ENCODE results near the gene KATNB1.

KATNB1 gene

GRCh38 chr16:57735755-57736418 is at the start of gene KATNB1:
KATNB1 (plus strand) TSS chr16:57735770; CDS start chr16:57737244, 1,474 bp downstream.
- H3K36me3 ChIP-seq (ENCODE audit: control insufficient read depth, insufficient read depth, low read length) = no peaks in the 10 kb centered on the region
- H3K27me3 ChIP-seq (ENCODE audit: control insufficient read depth, insufficient read depth, low read length) = no peaks in the 10 kb centered on the region
- H3K27ac ChIP-seq (ENCODE audit: low read depth, low read length) = peak within 1 kb of the TSS; percentile 89
- H3K4me1 ChIP-seq (ENCODE audit: control insufficient read depth, insufficient read depth, low read length) = peaks cover 6% of the 10 kb centered on the region
- peak within 1 kb of the TSS; percentile 98 for H3K4me3 ChIP-seq (ENCODE audit: low read length)
- H3K9ac ChIP-seq (ENCODE audit: low read length) = peak within 1 kb of the TSS; percentile 81

- Histone ChIP-seq H3K27ac (ENCODE audit: low read depth, low read length) (no peak overlapping the region), H3K4me1 (ENCODE audit: control insufficient read depth, insufficient read depth, low read length) (no peaks in the 10 kb centered on the region), H3K9ac (ENCODE audit: low read length) (no peak overlapping the region), H3K27me3 (ENCODE audit: control insufficient read depth, insufficient read depth, low read length) (peaks cover 5% of the 10 kb centered on the region), H3K36me3 (ENCODE audit: control insufficient read depth, insufficient read depth, low read length) (no peaks in the 10 kb centered on the region), H3K4me3 (ENCODE audit: low read length) (no peak overlapping the region)
These were observed 49.0 kb upstream of the KATNB1 start for GRCh38 chr16:57686577-57686976.

DNA sequence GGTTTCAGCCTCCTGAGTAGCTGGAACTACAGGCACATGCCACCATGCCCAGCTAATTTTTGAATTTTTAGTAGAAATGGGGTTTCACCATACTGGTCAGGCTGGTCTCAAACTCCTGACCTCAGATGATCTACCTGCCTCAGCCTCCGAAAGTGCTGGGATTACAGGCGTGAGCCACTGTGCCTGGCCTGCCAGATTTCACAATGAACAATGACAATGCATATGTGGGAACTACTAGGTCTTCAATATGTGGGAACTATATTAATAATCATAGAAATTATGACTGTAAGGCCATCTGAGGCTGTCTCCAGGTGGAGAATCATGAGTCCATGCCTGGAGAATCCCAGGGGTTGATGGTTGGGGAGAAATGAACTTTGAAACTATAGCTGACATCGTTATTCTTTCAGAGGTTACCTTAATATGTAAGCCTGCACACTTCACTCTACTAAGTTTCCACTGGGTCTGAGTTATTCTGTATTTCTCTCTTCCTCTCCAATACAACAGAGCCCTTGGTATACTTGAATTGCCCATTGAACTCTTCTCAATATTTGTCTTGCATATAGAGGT is 48.1 kb upstream of the KATNB1 start:
- no peak overlapping the region for H3K9ac ChIP-seq (ENCODE audit: low read length)
- H3K4me1 ChIP-seq (ENCODE audit: control insufficient read depth, insufficient read depth, low read length) = no peaks in the 10 kb centered on the region
- no peak overlapping the region for H3K4me3 ChIP-seq (ENCODE audit: low read length)
- no peaks in the 10 kb centered on the region for H3K36me3 ChIP-seq (ENCODE audit: control insufficient read depth, insufficient read depth, low read length)
- peaks cover 5% of the 10 kb centered on the region for H3K27me3 ChIP-seq (ENCODE audit: control insufficient read depth, insufficient read depth, low read length)
- no peak overlapping the region for H3K27ac ChIP-seq (ENCODE audit: low read depth, low read length)

DNA sequence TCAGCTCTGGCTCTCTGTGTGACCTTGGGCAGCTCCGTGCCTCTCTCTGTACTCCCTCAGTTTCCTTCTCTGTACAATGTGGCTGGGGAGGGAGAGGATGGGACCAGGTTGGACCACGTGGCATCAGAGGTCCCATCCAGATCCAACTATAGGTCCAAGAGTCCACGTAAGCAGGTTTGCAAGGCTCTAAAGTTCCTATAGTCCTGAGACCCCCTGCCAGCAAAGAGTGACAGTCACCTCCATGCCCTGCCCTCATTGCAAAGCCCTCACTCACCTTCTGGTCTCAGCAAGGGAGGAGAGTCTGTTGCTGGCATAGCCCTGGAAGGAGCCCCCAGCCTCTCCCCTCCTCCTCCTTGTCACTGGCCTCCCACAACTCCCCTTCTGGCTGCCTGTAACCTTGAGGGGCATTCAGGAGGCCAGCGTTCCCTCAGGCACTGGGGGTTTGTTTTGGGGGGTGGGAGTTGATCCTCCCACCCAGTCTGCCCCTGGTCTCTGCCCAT is 47.0 kb upstream of the KATNB1 start:
- Histone ChIP-seq H3K27me3 (ENCODE audit: control insufficient read depth, insufficient read depth, low read length) (peaks cover 5% of the 10 kb centered on the region), H3K36me3 (ENCODE audit: control insufficient read depth, insufficient read depth, low read length) (no peaks in the 10 kb centered on the region), H3K4me3 (ENCODE audit: low read length) (no peak overlapping the region), H3K4me1 (ENCODE audit: control insufficient read depth, insufficient read depth, low read length) (no peaks in the 10 kb centered on the region), H3K27ac (ENCODE audit: low read depth, low read length) (no peak overlapping the region), H3K9ac (ENCODE audit: low read length) (no peak overlapping the region)

- H3K4me1 ChIP-seq (ENCODE audit: control insufficient read depth, insufficient read depth, low read length) = no peaks in the 10 kb centered on the region
- H3K9ac ChIP-seq (ENCODE audit: low read length) = no peak overlapping the region
- H3K27me3 ChIP-seq (ENCODE audit: control insufficient read depth, insufficient read depth, low read length) = peaks cover 5% of the 10 kb centered on the region
- H3K36me3 ChIP-seq (ENCODE audit: control insufficient read depth, insufficient read depth, low read length) = no peaks in the 10 kb centered on the region
- H3K4me3 ChIP-seq (ENCODE audit: low read length) = no peak overlapping the region
- no peak overlapping the region for H3K27ac ChIP-seq (ENCODE audit: low read depth, low read length)
These were observed 46.4 kb upstream of the KATNB1 start for GRCh38 chr16:57688987-57689761.

- peaks cover 5% of the 10 kb centered on the region for H3K27me3 ChIP-seq (ENCODE audit: control insufficient read depth, insufficient read depth, low read length)
- H3K27ac ChIP-seq (ENCODE audit: low read depth, low read length) = no peak overlapping the region
- H3K4me3 ChIP-seq (ENCODE audit: low read length) = no peak overlapping the region
- H3K36me3 ChIP-seq (ENCODE audit: control insufficient read depth, insufficient read depth, low read length) = no peaks in the 10 kb centered on the region
- no peak overlapping the region for H3K9ac ChIP-seq (ENCODE audit: low read length)
- no peaks in the 10 kb centered on the region for H3K4me1 ChIP-seq (ENCODE audit: control insufficient read depth, insufficient read depth, low read length)
These were observed 45.6 kb upstream of the KATNB1 start for GRCh38 chr16:57689762-57690558.

DNA sequence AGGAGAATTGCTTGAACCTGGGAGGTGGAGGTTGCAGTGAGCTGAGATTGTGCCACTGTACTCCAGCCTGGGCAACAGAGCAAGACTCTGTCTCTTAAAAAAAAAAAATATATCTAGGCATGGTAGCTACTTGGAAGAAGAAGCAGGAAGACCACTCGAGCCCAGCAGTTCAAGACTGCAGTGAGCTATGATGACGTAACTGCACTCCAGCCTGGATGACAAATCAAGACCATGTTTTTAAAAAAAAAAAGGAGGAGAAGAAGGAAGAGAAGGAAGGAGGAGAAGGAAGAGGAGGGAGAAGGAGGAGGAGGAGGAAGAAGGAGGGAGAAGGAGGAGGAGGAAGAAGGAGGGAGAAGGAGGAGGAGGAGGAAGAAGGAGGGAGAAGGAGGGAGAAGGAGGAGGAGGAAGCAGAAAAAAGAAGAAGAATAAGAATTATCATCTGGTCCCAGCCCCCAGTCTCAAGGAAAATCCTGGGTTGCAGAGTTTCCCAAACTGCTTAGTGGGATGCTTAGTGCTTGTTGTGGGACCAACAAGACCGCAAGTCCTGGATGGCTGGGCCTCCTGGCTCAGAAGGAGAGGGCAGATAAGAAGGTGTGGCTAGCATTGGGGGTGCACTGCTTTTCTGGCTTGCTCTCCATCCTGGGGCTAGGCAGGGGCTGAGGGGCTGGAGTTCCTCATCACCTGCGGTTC is 44.6 kb upstream of the KATNB1 start:
- Histone ChIP-seq H3K27me3 (ENCODE audit: control insufficient read depth, insufficient read depth, low read length) (peaks cover 5% of the 10 kb centered on the region), H3K4me3 (ENCODE audit: low read length) (no peak overlapping the region), H3K9ac (ENCODE audit: low read length) (no peak overlapping the region), H3K4me1 (ENCODE audit: control insufficient read depth, insufficient read depth, low read length) (no peaks in the 10 kb centered on the region), H3K27ac (ENCODE audit: low read depth, low read length) (no peak overlapping the region), H3K36me3 (ENCODE audit: control insufficient read depth, insufficient read depth, low read length) (no peaks in the 10 kb centered on the region)

DNA sequence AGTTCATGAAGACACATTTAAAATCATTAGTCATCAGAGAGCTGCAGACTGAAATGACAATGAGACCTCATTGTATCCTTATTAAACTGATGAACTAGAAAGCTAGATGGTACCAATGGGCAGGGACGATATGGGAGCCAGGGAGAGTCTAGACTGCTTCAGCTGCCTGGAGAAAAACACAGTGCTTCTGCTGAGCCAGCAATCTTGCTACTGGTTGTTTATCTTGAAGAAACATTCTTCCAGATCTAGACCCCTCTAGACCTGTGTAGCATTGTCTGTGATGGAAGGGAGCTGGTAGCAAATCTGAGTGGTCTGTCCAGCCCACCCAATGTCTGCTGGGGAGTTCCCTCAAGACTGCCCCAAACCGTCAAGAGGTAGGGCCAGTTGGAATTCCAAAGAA is 42.9 kb upstream of the KATNB1 start:
- Histone ChIP-seq H3K27me3 (ENCODE audit: control insufficient read depth, insufficient read depth, low read length) (peaks cover 5% of the 10 kb centered on the region), H3K36me3 (ENCODE audit: control insufficient read depth, insufficient read depth, low read length) (no peaks in the 10 kb centered on the region), H3K27ac (ENCODE audit: low read depth, low read length) (no peak overlapping the region), H3K4me1 (ENCODE audit: control insufficient read depth, insufficient read depth, low read length) (no peaks in the 10 kb centered on the region), H3K4me3 (ENCODE audit: low read length) (no peak overlapping the region), H3K9ac (ENCODE audit: low read length) (no peak overlapping the region)

DNA sequence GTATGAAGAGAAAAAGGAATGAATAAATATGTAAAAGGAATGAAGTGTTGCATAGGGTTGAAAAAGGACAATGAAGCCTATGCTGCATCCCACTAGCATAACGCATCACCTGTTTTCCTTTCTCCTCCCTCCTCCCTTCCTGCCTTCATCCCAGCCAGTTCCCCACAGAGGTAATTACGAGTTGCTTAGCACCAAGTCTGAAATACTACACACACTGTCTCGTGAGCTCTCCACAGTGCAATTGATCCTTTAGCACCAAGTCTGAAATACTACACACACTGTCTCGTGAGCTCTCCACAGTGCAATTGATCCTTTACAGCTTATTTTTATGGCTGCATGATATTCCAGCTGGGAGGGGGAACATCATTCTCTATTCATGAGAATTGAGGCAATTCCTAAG is 42.0 kb upstream of the KATNB1 start:
- Histone ChIP-seq H3K9ac (ENCODE audit: low read length) (no peak overlapping the region), H3K27ac (ENCODE audit: low read depth, low read length) (no peak overlapping the region), H3K4me1 (ENCODE audit: control insufficient read depth, insufficient read depth, low read length) (no peaks in the 10 kb centered on the region), H3K36me3 (ENCODE audit: control insufficient read depth, insufficient read depth, low read length) (no peaks in the 10 kb centered on the region), H3K4me3 (ENCODE audit: low read length) (no peak overlapping the region), H3K27me3 (ENCODE audit: control insufficient read depth, insufficient read depth, low read length) (peaks cover 5% of the 10 kb centered on the region)

DNA sequence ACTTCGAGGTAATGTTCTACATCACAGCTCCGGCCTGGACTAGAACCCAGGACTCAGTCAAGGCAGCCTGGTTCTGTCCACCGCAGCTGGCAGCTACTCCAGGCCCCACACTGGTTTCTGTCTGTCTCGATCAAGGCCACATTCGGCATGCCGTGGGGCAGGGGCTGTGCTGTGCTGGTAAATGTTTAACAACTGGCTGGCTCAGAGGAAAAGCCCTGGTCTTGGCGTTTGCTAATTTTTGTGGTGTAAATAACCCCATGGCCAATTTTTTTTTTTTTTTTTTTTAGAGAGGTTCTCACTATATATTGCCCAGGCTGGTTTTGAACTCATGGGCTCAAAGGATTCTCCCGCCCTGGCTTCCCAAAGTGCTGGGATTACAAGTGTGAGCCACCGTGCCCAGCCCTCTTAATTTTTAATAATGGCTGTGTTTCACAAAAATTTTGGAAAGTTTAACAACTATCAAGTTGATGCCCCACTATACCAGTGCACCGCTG is 41.3 kb upstream of the KATNB1 start:
- Histone ChIP-seq H3K9ac (ENCODE audit: low read length) (no peak overlapping the region), H3K4me1 (ENCODE audit: control insufficient read depth, insufficient read depth, low read length) (no peaks in the 10 kb centered on the region), H3K36me3 (ENCODE audit: control insufficient read depth, insufficient read depth, low read length) (no peaks in the 10 kb centered on the region), H3K27me3 (ENCODE audit: control insufficient read depth, insufficient read depth, low read length) (peaks cover 3% of the 10 kb centered on the region), H3K27ac (ENCODE audit: low read depth, low read length) (no peak overlapping the region), H3K4me3 (ENCODE audit: low read length) (no peak overlapping the region)

DNA sequence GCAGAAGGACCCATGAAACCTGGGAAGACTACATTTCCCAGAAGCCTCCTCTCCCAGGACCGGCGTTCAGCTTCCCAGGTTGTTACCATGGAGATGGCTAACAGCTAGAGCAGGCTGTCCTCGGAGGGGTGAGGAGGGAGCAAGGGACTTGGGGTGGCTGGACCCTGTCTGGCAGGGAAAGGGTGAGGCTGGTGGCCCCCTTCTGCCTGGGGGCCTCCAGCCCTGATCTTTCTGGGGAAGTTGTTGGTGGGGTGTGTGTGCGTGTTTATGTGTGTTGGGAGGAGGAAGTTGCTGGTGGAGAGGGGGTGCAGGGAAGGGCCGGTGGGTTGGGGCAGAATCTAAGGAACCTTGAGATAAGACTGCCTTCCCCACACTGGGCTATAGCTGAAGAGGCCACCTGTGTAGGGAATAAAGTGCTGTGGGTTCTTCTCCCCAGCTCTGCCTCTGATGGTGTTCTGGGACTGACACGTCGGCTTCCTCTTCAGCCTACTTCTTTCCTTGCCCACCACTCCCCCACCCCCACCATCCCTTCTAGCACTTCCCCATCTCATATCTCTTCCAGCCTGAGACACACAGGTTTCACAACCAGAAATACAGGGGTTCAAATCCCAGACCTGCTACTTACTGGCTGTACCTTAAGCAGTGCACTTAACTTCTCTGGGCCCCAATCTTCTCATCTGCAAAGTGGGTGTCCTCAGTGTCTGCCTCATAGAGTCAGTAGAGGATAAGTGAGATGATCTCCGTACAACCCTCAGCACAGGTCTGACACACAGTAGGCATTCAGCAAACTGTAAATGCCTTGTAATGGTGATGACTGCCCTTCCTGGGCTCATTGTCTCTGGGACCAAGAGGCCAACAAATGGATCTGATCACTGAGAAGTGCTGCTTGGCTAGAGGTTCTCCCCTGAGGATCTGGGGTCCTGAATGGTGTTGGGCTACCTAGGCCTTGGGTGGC is 40.6 kb upstream of the KATNB1 start, which contains the start of gene DRC7:
Gene DRC7 (plus strand): TSS at position 82 of the 955 bp plus-strand sequence. CDS start 3,144 bp downstream, outside the sequence.
- Histone ChIP-seq H3K36me3 (ENCODE audit: control insufficient read depth, insufficient read depth, low read length) (no peaks in the 10 kb centered on the region), H3K27ac (ENCODE audit: low read depth, low read length) (no peak within 1 kb of the TSS), H3K9ac (ENCODE audit: low read length) (no peak within 1 kb of the TSS), H3K4me1 (ENCODE audit: control insufficient read depth, insufficient read depth, low read length) (no peaks in the 10 kb centered on the region), H3K4me3 (ENCODE audit: low read length) (no peak within 1 kb of the TSS), H3K27me3 (ENCODE audit: control insufficient read depth, insufficient read depth, low read length) (no peaks in the 10 kb centered on the region)

All from rectal smooth muscle tissue (tissue), 1 donor.